Parathyroid adenoma (tissue), 2 donors: ENCODE data around the gene MSRB2.

Experiments
- H2AFZ ChIP-seq: fragments of 300-600 bp; sonication (generic); one replicate; pipeline ENCODE4 v1.7.0; 2017; ENCODE audit warnings: antibody characterized with exemption, mild to moderate bottlenecking
- H3K27ac ChIP-seq: fragments of 300-600 bp; sonication (generic); one replicate; pipeline ENCODE4 v1.7.0; 2017
- H3K27me3 ChIP-seq: fragments of 300-600 bp; sonication (generic); one replicate; pipeline ENCODE4 v1.7.0; 2017; ENCODE audit warnings: low read length; ENCODE audit not compliant: control insufficient read depth, insufficient read depth
- H3K36me3 ChIP-seq: fragments of 300-600 bp; sonication (generic); one replicate; pipeline ENCODE4 v1.7.0; 2017; ENCODE audit warnings: low read length; ENCODE audit not compliant: control insufficient read depth, insufficient read depth
- H3K4me1 ChIP-seq: fragments of 300-600 bp; sonication (generic); one replicate; pipeline ENCODE4 v1.7.0; 2017; ENCODE audit warnings: control low read depth
- H3K4me2 ChIP-seq: fragments of 300-600 bp; sonication (generic); one replicate; pipeline ENCODE4 v1.7.0; 2017; ENCODE audit warnings: low read length
- H3K4me3 ChIP-seq: fragments of 300-600 bp; sonication (generic); one replicate; pipeline ENCODE4 v1.7.0; 2017; ENCODE audit warnings: low read depth, low read length
- H3K79me2 ChIP-seq: fragments of 300-600 bp; sonication (generic); one replicate; pipeline ENCODE4 v1.7.0; 2017; ENCODE audit warnings: control low read depth
- H3K9ac ChIP-seq: fragments of 300-600 bp; sonication (generic); one replicate; pipeline ENCODE4 v1.7.0; 2017; ENCODE audit warnings: mild to moderate bottlenecking
- H3K9me3 ChIP-seq: fragments of 300-600 bp; sonication (generic); one replicate; pipeline ENCODE4 v1.7.0; 2017; ENCODE audit warnings: low read length; ENCODE audit not compliant: control insufficient read depth
- TF ChIP-seq, protein P1 (sequence below): fragments of 300-600 bp; sonication (generic); IDR thresholded peaks from one replicate; pipeline ENCODE4 v1.7.0; 2017; ENCODE audit warnings: antibody characterized with exemption, mild to moderate bottlenecking
- donor health status: primary hyperparathyroidism.

The MSRB2 gene

DNA sequence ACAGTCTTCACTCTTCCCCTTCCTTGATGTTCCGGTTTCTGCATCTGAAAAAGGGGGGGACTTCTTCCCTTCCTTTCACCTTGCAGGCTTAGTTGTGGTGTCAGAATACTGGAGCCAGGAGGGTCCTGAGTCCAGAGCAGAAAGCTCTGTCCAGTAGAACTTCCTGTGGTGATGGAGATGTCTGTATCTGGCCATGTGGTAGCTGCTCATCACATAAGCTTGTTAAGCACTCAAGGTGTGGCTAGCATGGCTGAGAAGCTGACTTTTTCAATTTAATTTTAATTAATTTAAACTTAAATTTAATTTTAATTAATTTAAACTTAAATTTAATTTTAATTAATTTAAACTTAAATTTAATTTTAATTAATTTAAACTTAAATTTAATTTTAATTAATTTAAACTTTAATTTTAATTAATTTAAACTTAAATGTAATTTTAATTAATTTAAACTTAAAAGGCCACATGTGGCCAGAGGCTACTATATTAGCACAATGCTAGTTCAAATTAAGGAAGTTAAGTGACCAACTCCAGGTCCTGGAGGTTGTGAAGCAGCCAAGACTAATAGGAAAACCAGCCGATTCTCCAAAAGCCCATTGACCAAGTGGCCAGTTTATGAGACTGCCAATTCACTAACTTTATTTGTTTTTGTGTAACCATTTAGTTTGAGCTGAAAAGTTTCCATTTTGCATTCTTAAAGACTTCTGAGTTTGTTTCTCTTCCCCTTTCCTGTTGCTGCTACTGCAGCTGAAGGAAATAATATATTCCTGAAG, 16.3 kb downstream of the MSRB2 start:
- TF ChIP-seq, protein P1, sequence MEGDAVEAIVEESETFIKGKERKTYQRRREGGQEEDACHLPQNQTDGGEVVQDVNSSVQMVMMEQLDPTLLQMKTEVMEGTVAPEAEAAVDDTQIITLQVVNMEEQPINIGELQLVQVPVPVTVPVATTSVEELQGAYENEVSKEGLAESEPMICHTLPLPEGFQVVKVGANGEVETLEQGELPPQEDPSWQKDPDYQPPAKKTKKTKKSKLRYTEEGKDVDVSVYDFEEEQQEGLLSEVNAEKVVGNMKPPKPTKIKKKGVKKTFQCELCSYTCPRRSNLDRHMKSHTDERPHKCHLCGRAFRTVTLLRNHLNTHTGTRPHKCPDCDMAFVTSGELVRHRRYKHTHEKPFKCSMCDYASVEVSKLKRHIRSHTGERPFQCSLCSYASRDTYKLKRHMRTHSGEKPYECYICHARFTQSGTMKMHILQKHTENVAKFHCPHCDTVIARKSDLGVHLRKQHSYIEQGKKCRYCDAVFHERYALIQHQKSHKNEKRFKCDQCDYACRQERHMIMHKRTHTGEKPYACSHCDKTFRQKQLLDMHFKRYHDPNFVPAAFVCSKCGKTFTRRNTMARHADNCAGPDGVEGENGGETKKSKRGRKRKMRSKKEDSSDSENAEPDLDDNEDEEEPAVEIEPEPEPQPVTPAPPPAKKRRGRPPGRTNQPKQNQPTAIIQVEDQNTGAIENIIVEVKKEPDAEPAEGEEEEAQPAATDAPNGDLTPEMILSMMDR, result no peak
- no peak overlapping the region for H2AFZ ChIP-seq
- H3K9ac ChIP-seq, result no peak overlapping the region
- no peak overlapping the region for H3K27ac ChIP-seq
- no peak overlapping the region for H3K4me3 ChIP-seq
- no peaks in the 10 kb centered on the region for H3K4me1 ChIP-seq
- H3K27me3 ChIP-seq, result no peaks in the 10 kb centered on the region
- H3K9me3 ChIP-seq, result no peaks in the 10 kb centered on the region
- peaks cover 4% of the 10 kb centered on the region for H3K79me2 ChIP-seq
- no peaks in the 10 kb centered on the region for H3K36me3 ChIP-seq
- H3K4me2 ChIP-seq, result no peak overlapping the region

DNA sequence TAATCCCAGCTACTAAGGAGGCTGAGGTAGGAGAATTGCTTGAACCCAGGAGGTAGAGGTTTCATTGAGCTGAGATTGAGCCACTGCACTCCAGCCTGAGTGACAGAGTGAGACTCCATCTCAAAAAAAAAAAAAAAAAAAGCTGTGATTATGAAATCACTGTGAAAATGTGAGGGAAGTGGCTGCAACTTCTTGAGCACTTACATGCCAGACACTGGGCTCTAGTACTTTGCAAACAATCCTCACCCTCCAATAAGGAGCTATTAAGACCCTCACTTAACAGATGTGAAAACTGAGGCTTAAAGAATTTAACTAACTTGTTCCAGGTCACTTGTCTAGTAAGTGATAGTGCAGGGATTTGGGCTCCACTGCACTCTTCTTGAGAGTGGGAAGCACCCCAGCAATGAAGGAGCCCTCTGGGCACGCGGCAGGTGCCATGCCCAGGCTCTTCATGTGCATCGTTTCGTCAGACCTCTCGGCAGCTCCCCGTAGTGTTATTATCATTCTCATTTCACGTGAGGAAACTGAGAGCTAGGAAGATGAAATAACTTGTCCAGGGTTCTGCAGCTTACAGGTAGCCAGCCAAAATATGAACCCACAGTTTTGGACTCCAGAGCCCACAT, 19.0 kb downstream of the MSRB2 start:
- TF ChIP-seq, protein P1, result no peak
- H3K4me3 ChIP-seq, result no peak overlapping the region
- no peak overlapping the region for H3K9ac ChIP-seq
- no peak overlapping the region for H3K27ac ChIP-seq
- no peaks in the 10 kb centered on the region for H3K27me3 ChIP-seq
- H2AFZ ChIP-seq, result no peak overlapping the region
- H3K9me3 ChIP-seq, result no peaks in the 10 kb centered on the region
- H3K36me3 ChIP-seq, result no peaks in the 10 kb centered on the region
- no peaks in the 10 kb centered on the region for H3K4me1 ChIP-seq
- H3K79me2 ChIP-seq, result peaks cover 4% of the 10 kb centered on the region
- H3K4me2 ChIP-seq, result no peak overlapping the region

DNA sequence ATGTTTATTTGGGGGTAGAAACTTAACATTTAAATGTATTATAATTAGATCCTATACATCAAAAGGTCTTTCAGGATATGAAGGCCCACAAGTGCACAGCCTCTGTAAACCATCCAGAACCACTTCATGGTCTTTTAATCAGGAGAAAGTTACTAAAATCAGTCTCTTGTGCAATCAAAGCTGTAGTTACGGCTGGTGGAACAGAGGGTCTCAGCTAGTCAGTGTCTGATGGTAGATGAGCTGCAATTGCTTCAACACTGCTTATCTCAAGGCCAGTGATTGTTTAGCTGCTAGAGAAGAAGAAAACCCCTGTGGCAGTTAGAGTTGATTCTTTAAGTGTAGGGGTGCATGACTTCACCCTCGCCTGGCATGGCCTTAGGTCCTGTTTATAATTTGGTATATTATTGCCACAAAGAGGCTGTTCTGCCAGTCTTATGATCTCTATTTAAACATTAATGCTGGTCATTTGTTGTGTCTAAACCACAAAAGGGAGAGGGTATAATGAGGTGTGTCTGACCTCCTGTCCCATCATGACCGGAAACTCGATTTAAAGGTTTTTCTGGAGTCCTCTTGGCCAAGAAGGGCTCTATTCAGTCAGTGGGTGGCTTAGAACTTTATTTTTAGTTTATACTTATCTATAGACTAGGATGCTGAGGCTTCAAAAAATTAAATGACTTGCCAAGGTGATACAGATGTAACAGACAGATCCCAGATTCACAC, 21.3 kb downstream of the MSRB2 start:
- Histone ChIP-seq H3K27me3 (no peaks in the 10 kb centered on the region), H3K4me2 (no peak overlapping the region), H3K4me1 (no peaks in the 10 kb centered on the region), H3K9me3 (no peaks in the 10 kb centered on the region), H3K36me3 (no peaks in the 10 kb centered on the region), H3K27ac (no peak overlapping the region), H3K4me3 (no peak overlapping the region), H2AFZ (no peak overlapping the region), H3K79me2 (no peaks in the 10 kb centered on the region), H3K9ac (no peak overlapping the region)
- TF ChIP-seq, protein P1, result no peak

DNA sequence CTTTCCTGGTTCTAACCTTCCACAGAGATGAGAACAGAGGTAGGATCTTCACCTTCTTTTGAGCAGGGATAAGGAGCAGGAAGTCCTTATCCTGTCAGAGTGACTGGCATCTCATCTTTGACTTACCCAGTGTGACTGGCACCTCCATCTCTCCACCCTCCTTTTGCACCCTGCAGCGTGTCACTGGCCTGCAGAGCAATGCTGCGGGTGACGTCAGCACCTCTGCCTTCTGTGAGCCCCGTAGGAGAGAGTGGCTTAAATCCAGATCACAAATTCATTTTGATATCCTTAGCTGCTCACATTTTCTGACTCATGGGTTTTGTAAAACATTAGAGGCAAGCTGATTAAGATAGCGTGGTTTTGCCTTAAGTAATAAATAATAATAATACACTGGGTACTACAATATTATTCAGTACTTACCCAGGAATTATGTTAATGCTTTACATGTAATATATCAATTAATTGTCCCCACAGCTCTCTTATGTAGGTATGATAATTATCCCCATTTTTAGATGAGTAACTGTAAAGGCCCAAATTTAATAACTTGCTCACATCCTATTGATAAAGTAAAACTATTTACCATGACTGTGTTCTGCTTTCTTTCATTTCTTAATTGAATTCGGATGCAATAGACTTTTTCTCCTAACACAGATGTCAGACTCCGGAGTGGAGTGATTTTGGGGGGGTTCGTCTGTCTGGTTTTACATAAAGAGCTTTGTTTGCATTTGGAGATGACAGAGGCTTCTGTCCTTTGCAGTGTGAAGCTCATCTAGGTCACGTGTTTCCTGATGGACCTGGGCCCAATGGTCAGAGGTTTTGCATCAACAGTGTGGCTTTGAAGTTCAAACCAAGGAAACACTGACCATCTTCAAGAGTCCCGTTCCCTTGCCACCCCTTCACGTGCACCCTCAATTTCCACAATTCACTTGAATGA, 24.9 kb downstream of the MSRB2 start:
- Histone ChIP-seq H3K79me2 (no peaks in the 10 kb centered on the region), H3K36me3 (no peaks in the 10 kb centered on the region), H3K9me3 (no peaks in the 10 kb centered on the region), H3K4me3 (no peak overlapping the region), H3K9ac (no peak overlapping the region), H3K27ac (no peak overlapping the region), H3K4me1 (no peaks in the 10 kb centered on the region), H3K4me2 (no peak overlapping the region), H2AFZ (no peak overlapping the region), H3K27me3 (no peaks in the 10 kb centered on the region)
- TF ChIP-seq, protein P1, result no peak
